ENCODE measurements around the gene IMP3. TPM values are rescaled to one million over a fixed set of nuclear protein-coding genes. Genes with fewer than 3 reads are reported as not detected.

The IMP3 gene
- total and polyA plus RNA-seq, 9 of the 15 experiments (the other 6 are each of a cell fraction or from before 2014, with no cell fraction given) = 14.5 to 160 (median 74.4) TPM

DNA sequence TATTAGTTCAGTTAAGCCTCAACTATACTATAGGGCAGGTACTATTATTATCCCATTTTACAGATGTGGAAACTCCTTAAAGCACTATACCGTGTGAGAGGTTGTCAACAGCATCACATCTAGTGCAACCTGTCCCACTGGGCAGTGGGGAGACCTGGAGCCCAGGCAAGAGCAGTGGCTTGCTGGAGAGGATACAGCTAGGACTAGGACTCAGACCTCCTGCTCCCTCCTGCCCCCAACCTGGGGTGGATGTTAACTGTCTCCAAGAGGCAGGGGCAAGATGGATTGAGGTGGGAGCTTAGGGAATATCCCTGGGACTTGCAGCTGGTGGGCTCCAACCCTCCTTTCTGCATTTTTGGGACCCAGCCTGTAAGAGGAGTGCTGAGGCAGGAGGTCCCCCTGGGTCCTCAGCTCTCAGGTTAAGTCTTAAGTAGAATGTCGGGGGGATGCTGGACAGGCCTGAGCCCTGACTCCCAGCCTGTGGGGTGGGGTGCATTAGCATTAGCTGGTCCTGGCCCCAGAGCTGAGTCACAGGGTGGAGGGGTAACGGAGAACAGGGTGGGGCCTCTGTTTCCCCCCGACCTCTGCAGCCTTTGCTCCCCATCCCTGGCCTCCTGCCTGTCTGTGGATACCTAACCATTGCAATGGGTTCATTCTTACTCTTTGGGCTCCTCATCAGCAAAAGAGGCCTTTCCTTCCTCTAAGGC lies 14.3 kb upstream of the IMP3 start:
- TF ChIP-seq BRD9 (IDR thresholded peaks at IDR 0.05; ENCODE audit: low read depth, partially characterized antibody) = no peak
- no peak for DNase-seq (ENCODE audit: extremely low read depth in 1 of 4, low spot score in 3 of 4)
- intact Hi-C loops (cut with micrococcal nuclease) = no loop called here
- Histone ChIP-seq H3K27ac (ENCODE audit: extremely low read depth, low read depth, low read length) (no peak overlapping the region), H3K36me3 (ENCODE audit: control insufficient read depth, insufficient read depth, low read length) (peaks cover 37% of the 10 kb centered on the region), H4K20me1 (replicated peaks; ENCODE audit: control insufficient read depth, insufficient read depth, low read length) (0 out of 2 replicates have a peak, but pooled peaks cover 4% of the 10 kb centered on the region), H2AFZ (ENCODE audit: low read depth, low read length) (no peak overlapping the region), H3K4me2 (ENCODE audit: insufficient read depth, low read length) (no peak overlapping the region), H3K79me2 (ENCODE audit: control insufficient read depth, insufficient read depth, low read length) (peaks cover 50% of the 10 kb centered on the region), H3K9me3 (replicated peaks; ENCODE audit: control insufficient read depth, insufficient read depth, low read depth, low read length) (no peaks in the 10 kb centered on the region), H3K9ac (ENCODE audit: insufficient read depth in 1 of 2, low read depth in 2 of 2, low read length in 2 of 2) (no peak overlapping the region), H3K9me1 (ENCODE audit: control insufficient read depth, insufficient read depth, low read length) (no peaks in the 10 kb centered on the region), H3K27me3 (ENCODE audit: control insufficient read depth in 2 of 2, insufficient read depth in 2 of 2, low read length in 2 of 2) (no peaks in the 10 kb centered on the region), H3K4me3 (no peak overlapping the region), H3K4me1 (replicated peaks in 1 of 2; ENCODE audit: control insufficient read depth in 2 of 2, insufficient read depth in 2 of 2, low read length in 2 of 2) (peaks cover 34 to 46% of the 10 kb centered on the region in 2 experiments)
- CTCF ChIA-PET (ENCODE audit: low intra/inter-chr PET ratio) = no interaction called here
- no peak for ATAC-seq
- in situ Hi-C loops (cut with MboI) = no loop called here
- 37% methylated on average over 3 of the region's 4 CpGs for WGBS (ENCODE audit: insufficient coverage, low coverage, missing lambda C conversion rate)
- POLR2A ChIA-PET = interaction anchor here (0.6 to 1.4 kb wide), 4 partner anchors 17 to 286 kb away, joined by 3 to 4 read pairs (median 4); partner anchors contain the start of gene MAN2C1
- FAIRE-seq = no peak
- BruUV-seq (replicated peaks) = no TSS peak

DNA sequence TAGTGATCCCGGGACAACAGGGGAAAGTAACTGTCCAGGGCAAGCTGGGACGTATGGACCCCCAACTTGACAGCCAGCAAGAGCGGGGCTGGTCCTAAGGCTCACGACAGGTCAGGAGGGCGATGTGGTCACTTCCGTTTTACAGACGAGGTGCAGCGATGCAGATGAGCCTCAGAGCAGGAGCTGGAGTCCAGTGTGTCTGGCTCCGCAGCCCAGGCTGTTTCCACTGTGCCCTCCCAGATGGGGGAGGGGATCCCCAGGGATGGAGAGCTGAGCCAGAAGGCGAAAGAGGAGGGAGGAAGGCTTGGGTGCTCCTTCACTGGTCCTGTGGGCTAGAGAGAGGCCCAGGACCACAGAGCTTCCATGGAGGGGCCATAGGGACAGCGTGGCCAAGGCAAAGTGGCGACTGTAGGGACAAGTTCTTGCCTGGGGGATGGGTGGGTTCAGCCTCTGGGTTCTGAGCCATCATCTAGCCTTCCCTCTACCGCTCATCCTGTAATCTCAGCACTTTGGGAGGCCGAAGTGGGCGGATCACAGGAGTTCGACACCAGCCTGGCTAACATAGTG lies 13.4 kb upstream of the IMP3 start:
- H3K4me2 ChIP-seq (ENCODE audit: insufficient read depth, low read length) = no peak overlapping the region
- no peak overlapping the region for H3K27ac ChIP-seq (ENCODE audit: extremely low read depth, low read depth, low read length)
- BruUV-seq (replicated peaks) = no TSS peak
- in situ Hi-C loops (cut with MboI) (no loop called here), intact Hi-C loops (cut with micrococcal nuclease) (no loop called here)
- ChIA-PET POLR2A (interaction anchor here (0.7 to 1.2 kb wide), 5 partner anchors 8 to 583 kb away, joined by 3 to 4 read pairs (median 4); partner anchors contain the start of gene IMP3), CTCF (ENCODE audit: low intra/inter-chr PET ratio) (no interaction called here)
- WGBS (ENCODE audit: insufficient coverage, low coverage, missing lambda C conversion rate) = 80% methylated on average over 14 of the region's 16 CpGs
- no peaks in the 10 kb centered on the region for H3K9me1 ChIP-seq (ENCODE audit: control insufficient read depth, insufficient read depth, low read length)
- 0 out of 2 replicates have a peak, but pooled peaks cover 4% of the 10 kb centered on the region for H4K20me1 ChIP-seq (replicated peaks; ENCODE audit: control insufficient read depth, insufficient read depth, low read length)
- peak overlapping the region in 1 of 2 experiments; percentile 86; a peak in 2 of 4 replicates for H3K9ac ChIP-seq (ENCODE audit: insufficient read depth in 1 of 2, low read depth in 2 of 2, low read length in 2 of 2)
- H3K9me3 ChIP-seq (replicated peaks; ENCODE audit: control insufficient read depth, insufficient read depth, low read depth, low read length) = no peaks in the 10 kb centered on the region
- peak; percentile 32; the same call in 1 of the 2 replicates for TF ChIP-seq RBFOX2 (IDR thresholded peaks at IDR 0.05; ENCODE audit: low read depth, low read length)
- TF ChIP-seq KAT7 (CRISPR knock-in tag; IDR thresholded peaks at IDR 0.05; ENCODE audit: borderline replicate concordance) = no peak
- no peak overlapping the region for H2AFZ ChIP-seq (ENCODE audit: low read depth, low read length)
- peaks cover 59% of the 10 kb centered on the region for H3K79me2 ChIP-seq (ENCODE audit: control insufficient read depth, insufficient read depth, low read length)
- peaks cover 41 to 55% of the 10 kb centered on the region in 2 experiments for H3K4me1 ChIP-seq (replicated peaks in 1 of 2; ENCODE audit: control insufficient read depth in 2 of 2, insufficient read depth in 2 of 2, low read length in 2 of 2)
- no peak overlapping the region for H3K4me3 ChIP-seq
- H3K27me3 ChIP-seq (ENCODE audit: control insufficient read depth in 2 of 2, insufficient read depth in 2 of 2, low read length in 2 of 2) = no peaks in the 10 kb centered on the region
- H3K36me3 ChIP-seq (ENCODE audit: control insufficient read depth, insufficient read depth, low read length) = peaks cover 39% of the 10 kb centered on the region
- ATAC-seq (no peak), FAIRE-seq (no peak), DNase-seq (ENCODE audit: extremely low read depth in 1 of 4, low spot score in 3 of 4) (no peak)
